Measurements from ENCODE around the gene ZBTB37.
"Not testable (repeated sequence)": the region's sequence is repeated elsewhere in the genome, so short reads cannot be mapped to it uniquely, and the experiment has no call there.

The ZBTB37 gene

GRCh38 chr1:173865468-173866164 is 2.6 kb upstream of the ZBTB37 start:
- DNase-seq: no peak

- no peak for DNase-seq
Observed at GRCh38 chr1:173866413-173867115, 1.6 kb upstream of the ZBTB37 start.

GRCh38 chr1:173867141-173867752 is 933 bp upstream of the ZBTB37 start:
- peak in 2 of 4 experiments; percentile 41 to 42 for DNase-seq

- peak; percentile 91 to 98 (median 94) for DNase-seq
Observed at GRCh38 chr1:173867753-173868265, 371 bp upstream of the ZBTB37 start, which contains the start of gene GAS5. GAS5 (minus strand) TSS chr1:173867989.

- DNase-seq: no peak
Observed at GRCh38 chr1:173869021-173869359, 810 bp downstream of the ZBTB37 start.

- DNase-seq: no peak
Observed at GRCh38 chr1:173870252-173871075, 2.3 kb downstream of the ZBTB37 start.

GRCh38 chr1:173871091-173871490 is 2.9 kb downstream of the ZBTB37 start:
- no peak for DNase-seq

- DNase-seq: no peak
Observed at GRCh38 chr1:173871500-173871899, 3.3 kb downstream of the ZBTB37 start.

GRCh38 chr1:173876732-173877131 is 8.6 kb downstream of the ZBTB37 start:
- DNase-seq: no peak

GRCh38 chr1:173878251-173878650 is 10.1 kb downstream of the ZBTB37 start:
- DNase-seq: no peak

- not testable (repeated sequence) for DNase-seq
Observed at GRCh38 chr1:173881117-173881516, 12.9 kb downstream of the ZBTB37 start.

- DNase-seq: no peak
Observed at GRCh38 chr1:173884701-173885100, 16.5 kb downstream of the ZBTB37 start.

GRCh38 chr1:173886746-173887611 is 18.8 kb downstream of the ZBTB37 start:
- no peak for DNase-seq

- DNase-seq: no peak
Observed at GRCh38 chr1:173887627-173888026, 19.4 kb downstream of the ZBTB37 start.

GRCh38 chr1:173888749-173889148 is 20.6 kb downstream of the ZBTB37 start:
- DNase-seq: no peak

GRCh38 chr1:173889885-173890284 is 21.7 kb downstream of the ZBTB37 start:
- no peak for DNase-seq

GRCh38 chr1:173893611-173894010 is 25.4 kb downstream of the ZBTB37 start:
- DNase-seq: no peak

GRCh38 chr1:173894189-173894588 is 26.0 kb downstream of the ZBTB37 start:
- no peak for DNase-seq

- no peak for DNase-seq
Observed at GRCh38 chr1:173900427-173900826, 32.2 kb downstream of the ZBTB37 start.

- DNase-seq: no peak
Observed at GRCh38 chr1:173900992-173901391, 32.8 kb downstream of the ZBTB37 start.

- no peak for DNase-seq
Observed at GRCh38 chr1:173903827-173904531, 35.8 kb downstream of the ZBTB37 start.

All from activated CD4-positive, CD25-positive, alpha-beta regulatory T cell (primary cell).